CD4-positive, alpha-beta T cell treated with Interleukin-15 for 4 hours (primary cell): ENCODE results near the gene ELAC2.

Experiments used
- DNase-seq: peaks from one replicate; pipeline ENCODE4 v3.0.0-alpha.2; 2020; ENCODE audit warnings: low spot score

The ELAC2 gene

GRCh38 chr17:13016881-13017654, 759 bp downstream of the ELAC2 start:
- DNase-seq = no peak

DNA sequence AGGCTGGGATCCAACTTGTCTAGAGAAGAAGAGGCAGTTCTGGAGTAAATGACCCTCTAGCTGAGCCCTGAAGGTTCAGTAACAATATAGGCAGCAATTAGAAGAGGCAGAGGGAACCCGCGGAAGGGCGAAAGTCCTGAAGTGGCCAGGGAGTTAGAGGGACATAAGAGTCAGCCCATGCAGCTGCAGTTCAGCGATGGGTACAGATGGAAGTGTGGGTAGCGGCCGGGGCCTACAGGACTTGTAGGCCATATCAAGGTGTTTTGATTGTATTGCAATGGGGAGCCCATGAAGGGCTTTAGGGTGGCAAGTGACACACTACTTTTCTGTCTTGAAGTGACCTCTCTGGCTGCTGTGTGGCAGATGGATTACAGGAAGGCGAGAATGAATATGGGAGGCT, 3.0 kb downstream of the ELAC2 start:
- no peak for DNase-seq

DNA sequence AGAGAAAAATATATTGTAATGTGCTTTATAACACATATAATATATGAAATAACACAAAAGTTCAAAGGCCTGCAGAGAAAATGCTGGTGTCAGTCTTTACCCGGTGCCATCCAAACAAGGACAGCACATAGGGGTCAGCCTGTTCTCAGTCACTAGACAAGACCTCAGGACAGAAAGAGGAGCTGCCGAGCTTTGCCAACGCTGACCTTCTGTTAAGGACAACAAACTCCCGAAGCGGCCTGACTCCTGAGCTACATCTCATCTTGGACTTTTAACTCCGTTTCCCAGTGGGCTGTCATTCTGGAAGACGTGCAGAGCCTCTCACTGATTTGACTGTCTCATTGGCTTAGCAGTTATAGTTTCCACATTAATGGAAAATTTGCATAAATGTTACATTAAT, 6.9 kb downstream of the ELAC2 start:
- DNase-seq = no peak

DNA sequence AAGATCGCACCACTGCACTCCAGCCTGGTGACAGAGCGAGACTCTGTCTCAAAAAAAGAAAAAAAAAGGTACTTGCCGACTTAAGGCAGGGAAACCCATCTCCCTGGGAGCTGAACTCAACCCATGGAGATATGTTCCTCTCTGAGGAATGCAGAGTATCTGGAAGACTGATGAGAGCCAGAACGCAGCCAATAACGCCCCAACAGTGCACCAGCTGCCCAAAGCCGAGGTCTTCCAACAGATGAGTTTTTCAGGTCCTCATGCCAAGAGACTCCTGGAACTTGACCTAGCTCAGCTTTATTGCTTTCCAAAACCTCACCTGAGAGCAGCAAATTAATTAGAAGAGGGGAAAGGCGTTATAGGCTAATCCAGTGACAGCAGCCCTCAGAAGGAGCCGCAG, 9.4 kb downstream of the ELAC2 start:
- no peak for DNase-seq

DNA sequence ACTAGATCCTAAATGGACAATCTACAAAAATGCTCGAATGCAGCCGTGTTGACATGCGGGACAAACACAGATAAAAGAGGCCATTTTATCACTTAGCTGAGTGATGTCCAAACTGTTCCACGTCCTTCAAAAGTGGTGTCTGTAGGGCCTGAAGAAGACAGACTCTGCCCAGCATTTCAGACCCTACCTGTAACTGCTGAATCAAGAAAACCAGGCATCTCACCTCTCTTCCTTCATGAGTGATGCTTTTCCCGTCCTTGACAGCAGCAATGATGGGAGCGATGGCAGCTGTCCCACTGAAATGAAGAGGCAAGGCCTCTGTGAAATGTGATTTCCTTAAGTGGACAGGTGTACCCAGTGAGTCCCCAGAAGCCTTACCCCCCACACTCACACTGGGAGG, 12.3 kb downstream of the ELAC2 start:
- no peak for DNase-seq

DNA sequence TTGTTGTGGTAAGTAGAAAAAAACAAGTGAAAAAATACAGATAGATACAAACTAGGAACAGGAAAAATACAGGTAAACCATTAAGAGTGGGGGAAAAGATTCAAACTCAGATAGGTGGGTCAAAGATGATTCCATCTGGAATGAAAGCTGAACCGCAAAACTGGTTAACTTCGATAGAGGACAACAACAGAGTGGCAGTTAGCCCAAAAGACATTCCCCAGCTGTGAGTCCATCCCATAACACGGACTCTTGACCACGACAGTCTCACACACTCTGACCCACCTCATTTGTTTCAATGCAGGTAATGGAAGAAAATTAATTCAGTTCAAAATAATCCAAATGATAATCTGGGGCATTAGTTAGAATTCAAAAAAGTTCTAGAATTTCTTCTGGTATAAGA, 13.5 kb downstream of the ELAC2 start:
- no peak for DNase-seq

GRCh38 chr17:13003927-13004326, 13.9 kb downstream of the ELAC2 start:
- DNase-seq = no peak

GRCh38 chr17:13003454-13003851, 14.4 kb downstream of the ELAC2 start:
- no peak for DNase-seq

GRCh38 chr17:13002761-13003453, 14.9 kb downstream of the ELAC2 start:
- DNase-seq = peak; percentile 40

DNA sequence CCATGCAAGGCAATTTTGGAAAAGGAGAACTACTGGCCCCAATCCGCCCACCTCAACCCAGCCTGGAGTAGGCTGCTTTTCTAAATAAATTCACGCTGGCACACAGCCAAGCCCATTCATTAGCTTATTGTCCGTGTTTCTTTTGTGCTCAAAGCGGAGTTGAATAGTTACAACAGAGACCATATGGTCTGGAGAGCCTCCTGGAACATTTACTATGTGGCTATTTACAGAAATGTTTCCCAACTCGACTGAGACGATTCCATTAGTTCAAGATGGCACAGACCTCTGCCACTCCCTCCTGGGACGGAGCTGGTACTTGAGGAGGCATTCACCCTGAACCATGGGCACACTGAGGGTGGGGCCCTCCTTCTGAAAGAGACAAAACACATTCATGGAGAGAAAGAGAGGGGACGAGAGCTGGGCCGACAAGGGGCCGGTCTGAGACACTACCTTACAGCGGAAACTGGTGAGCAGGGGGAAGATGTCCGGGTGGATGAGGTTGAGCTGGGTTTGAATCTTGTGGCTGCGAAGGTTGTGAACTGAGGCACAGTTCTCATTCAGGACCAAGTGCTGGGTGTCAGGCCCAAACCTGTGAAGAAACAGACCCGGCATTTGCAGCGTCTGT, 15.7 kb downstream of the ELAC2 start:
- DNase-seq = no peak

- DNase-seq = no peak
Observed at GRCh38 chr17:13000561-13000960, 17.3 kb downstream of the ELAC2 start.

GRCh38 chr17:12998874-12999273, 19.0 kb downstream of the ELAC2 start:
- no peak for DNase-seq

DNA sequence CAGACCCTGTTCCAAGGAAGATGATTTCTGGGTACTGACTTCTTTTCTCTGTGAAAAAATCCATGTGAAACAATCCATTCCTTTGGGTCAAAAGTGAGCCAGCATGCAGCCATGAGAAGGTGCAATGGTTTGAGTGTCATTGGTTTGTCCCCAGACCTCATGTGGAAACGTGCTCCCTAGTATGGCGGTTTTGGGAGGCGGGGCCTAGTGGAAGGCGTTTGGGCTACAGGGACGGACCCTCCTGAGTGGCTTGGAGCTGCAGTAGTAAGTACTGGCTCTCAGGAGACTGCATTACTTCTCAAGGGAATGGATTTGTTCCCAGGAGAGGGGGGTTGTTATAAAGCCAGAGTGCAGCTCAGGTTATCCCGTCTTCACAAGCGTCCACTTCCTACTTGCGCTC, 19.4 kb downstream of the ELAC2 start:
- DNase-seq = no peak

GRCh38 chr17:12996941-12997340, 20.9 kb downstream of the ELAC2 start:
- no peak for DNase-seq

- DNase-seq = no peak
Observed at GRCh38 chr17:12996357-12996756, 21.5 kb downstream of the ELAC2 start.

DNA sequence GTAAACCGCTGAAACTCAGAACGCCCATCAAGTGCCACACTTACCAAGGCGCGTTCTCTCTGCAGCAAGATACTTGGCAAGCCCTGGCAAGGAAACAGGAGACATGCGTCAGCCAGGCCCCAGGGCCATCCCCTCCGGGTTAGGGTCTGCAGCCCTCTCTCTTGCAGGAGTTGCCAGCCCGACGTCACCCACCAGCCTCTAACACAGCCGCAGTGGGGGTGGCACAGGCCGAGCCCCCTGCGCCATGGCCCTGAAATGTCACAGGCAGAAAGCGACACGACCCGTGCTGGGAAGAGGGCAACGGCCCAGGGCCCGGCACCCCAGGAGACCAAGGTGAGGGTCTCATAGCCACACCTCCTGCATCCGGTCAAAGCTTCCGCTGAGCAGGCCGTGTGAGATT, 21.9 kb downstream of the ELAC2 start:
- DNase-seq = no peak

DNA sequence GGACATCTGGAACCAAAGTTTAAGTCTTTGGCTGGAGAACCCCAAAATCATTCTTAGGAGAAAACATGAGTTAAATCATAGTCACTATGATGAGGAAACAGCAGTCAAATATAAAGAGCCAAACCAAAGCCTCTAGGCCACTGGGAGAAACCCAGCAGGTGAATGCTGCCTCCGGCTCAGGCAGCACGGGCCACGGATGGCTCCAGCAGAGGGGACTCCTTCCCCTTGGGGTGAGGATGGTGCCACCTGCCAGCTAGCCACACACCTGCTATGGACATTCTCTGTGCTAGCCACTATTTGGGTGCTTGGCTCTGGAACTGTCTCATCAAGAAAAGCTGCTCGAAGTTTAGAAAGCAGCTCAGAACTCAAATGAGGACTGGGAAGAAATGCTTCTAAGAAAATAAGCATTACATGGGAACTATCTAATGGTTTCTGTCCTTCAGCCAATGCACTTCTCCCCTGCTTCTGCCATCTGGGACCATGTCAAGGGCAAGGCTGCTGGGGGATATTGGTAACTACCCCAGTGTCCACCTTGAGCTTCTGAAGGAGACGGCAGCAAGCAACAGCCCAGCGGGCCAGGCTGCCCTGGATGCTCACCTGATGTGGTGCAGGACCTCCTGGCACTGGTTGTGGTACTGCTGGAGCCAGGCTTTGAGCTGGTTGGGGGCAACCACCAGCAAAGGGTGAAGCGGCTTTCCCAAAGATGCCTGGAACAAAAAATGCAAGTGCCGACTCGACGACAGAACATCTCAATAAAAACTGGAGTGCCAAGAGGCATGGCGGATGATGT, 22.5 kb downstream of the ELAC2 start:
- DNase-seq = no peak

DNA sequence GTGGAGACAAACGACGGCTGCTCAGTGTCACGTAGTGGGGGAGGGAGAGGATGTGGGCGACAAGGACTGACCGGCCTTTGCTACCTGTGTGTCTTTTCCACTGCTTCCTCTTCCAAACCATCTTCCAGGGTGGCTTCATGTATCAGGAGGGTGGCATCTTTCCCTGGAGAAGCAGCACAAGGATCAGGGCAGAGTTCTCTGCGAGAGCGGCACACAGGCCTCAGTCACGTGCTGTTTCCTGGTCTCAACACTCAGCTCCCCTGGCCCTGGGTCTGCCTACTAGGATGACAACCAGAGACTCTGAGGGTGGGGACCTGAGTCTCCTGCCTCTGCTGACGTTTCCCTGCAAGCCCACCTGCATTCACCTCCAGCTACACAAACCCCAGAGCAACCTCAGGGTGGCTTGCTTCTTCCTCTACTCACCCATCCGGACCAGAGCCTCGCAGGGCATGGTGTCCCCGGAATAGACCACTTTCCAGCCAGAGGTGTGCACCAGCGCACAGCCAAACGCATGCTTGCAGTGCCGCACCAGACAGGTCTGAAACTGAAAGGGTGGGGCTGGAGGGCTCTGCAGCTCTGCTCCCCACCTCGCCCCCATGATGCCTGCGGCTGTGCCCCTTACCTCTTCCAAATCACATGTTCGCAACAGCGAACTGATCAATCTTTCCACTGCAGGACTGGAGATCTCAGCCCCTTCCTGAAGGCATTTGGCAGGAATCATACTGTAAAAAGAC, 23.3 kb downstream of the ELAC2 start:
- DNase-seq = no peak

- DNase-seq = no peak
Observed at GRCh38 chr17:12993631-12994030, 24.2 kb downstream of the ELAC2 start.

- no peak for DNase-seq
Observed at GRCh38 chr17:12992676-12993075, 25.2 kb downstream of the ELAC2 start.

- DNase-seq = no peak
Observed at GRCh38 chr17:12990926-12991325, 26.9 kb downstream of the ELAC2 start.
